ENCODE results near the gene EAF2.
"Not testable (repeated sequence)": the region's sequence is repeated elsewhere in the genome, so short reads cannot be mapped to it uniquely, and the experiment has no call there.

The EAF2 gene

GRCh38 chr3:121834671-121835464 lies at the start of gene EAF2, which contains the start of gene IQCB1:
Gene EAF2 (plus strand): TSS chr3:121835209. CDS start chr3:121835286, 77 bp downstream.
Gene IQCB1 (minus strand): TSS chr3:121835060. CDS start chr3:121828960, 6,100 bp downstream.
- peak; percentile 93 for DNase-seq

- no peak for DNase-seq
Observed at GRCh38 chr3:121786485-121786884, 48.5 kb upstream of the EAF2 start.

DNA sequence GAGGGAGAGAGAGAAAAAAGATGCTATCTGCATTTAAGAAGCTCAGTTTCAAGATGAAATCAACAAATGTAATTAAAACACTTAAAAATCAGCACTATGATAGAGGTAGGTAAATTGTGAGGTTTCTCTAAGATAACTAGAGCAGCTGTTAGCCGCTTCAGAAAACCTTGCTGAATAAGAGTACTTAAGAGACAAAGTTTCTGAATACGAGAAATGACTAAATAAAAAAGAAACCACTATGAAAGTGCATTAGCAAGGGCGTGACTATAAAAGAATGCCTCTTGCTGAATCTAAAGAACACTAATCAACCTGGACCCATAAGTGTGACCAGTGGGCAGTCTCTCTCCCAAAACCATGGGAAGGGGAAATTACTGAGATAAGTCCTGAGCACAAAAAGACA lies 41.9 kb upstream of the EAF2 start:
- no peak for DNase-seq

- DNase-seq: no peak
Observed at GRCh38 chr3:121794264-121794983, 40.6 kb upstream of the EAF2 start.

DNA sequence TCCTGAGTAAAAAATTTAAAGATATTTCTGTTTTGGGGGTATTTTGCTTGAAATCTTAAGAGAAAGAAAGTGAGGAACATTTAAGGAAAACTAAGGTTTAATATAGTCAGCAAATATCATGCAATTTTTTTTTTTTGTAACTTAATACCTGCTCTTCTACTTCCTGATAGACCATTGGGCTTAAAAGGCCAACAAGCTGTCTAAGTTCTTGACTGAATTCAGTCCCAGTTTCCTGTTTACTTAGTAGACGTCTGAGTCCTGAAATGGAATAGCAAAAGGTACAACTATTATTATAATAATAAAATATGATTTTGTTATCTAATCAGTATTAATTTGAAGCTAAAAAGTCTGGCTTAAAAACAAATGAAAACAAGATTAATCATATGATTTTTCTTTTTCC lies 38.0 kb upstream of the EAF2 start:
- no peak for DNase-seq

DNA sequence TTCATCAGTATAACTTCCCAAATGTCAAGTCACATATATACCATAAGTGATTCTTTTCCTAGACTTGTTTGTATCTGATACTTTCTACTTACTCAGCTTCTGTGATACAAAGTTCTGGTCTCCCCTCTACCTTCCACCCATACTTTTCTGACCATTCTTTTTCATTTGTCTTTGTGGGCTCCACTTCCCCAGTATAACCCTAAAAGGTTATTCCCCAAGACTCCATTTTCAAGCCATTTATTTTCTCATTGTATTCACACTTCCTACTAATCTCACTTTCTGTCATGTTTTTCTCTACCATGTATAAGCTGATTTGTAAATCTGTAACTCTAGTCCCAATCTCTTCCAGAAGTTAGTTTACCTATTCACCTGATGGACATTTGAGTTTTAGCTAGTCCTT lies 34.1 kb upstream of the EAF2 start:
- DNase-seq: no peak

- DNase-seq: no peak
Observed at GRCh38 chr3:121803771-121804320, 31.2 kb upstream of the EAF2 start.

DNA sequence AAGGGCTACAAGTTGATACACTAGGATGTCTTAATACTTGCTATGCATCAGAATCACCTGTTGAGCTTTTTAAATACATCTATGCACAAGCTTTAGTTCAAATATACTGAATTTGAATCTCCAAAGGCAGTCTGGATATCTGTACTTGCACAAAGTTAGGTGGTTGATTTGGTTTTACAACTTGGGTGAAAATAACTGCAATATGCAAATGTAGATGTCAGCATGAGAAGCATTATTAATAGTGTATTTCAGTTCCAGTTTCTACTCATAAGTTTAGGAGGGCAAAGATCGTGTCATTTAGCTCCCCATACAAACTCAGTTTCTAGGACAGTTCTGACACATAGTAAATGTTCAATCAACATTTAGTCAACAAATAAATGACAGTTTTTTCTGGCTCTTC lies 25.8 kb upstream of the EAF2 start:
- DNase-seq: no peak

DNA sequence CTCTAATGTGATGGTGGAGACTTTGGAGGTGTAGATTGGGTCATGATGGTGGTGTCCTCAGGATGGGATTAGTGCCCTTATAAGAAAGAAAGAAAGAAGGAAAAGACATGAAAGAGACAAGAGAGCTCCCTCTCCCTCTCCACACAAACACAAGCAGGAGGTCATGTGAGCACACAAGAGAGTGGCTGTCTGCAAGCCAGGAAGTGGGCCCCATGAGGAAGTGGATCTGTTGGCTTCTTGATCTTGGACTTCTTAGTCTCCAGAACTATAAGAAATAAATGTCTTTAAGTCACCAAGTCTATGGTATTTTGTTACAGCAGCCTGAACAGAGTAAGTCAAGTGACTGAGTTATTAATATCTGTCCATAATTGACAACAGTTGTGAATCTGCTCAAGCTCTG lies 17.3 kb upstream of the EAF2 start:
- DNase-seq: no peak

DNA sequence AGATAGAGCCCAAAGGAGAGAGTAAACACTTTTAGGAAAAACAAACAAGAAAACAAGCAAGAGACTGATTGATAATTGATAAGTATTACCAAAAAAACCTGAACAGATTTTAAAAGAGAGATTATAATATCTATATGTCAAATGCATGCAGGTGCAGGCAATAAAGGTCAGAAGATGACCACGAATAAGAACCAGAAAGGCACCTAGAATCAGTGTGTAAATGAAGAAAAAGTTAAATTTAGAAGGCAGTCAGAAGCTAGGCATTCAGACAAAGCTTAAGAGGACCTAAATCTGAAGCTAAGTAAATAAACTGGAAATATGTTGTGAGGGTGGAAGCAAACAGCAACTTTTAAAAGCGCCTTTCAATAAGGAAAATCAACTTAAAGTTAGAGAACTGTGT lies 16.4 kb upstream of the EAF2 start:
- DNase-seq: no peak

GRCh38 chr3:121819236-121819635 lies 15.8 kb upstream of the EAF2 start:
- DNase-seq: no peak

GRCh38 chr3:121821421-121822199 lies 13.4 kb upstream of the EAF2 start:
- DNase-seq: no peak

- no peak for DNase-seq
Observed at GRCh38 chr3:121822973-121823372, 12.0 kb upstream of the EAF2 start.

DNA sequence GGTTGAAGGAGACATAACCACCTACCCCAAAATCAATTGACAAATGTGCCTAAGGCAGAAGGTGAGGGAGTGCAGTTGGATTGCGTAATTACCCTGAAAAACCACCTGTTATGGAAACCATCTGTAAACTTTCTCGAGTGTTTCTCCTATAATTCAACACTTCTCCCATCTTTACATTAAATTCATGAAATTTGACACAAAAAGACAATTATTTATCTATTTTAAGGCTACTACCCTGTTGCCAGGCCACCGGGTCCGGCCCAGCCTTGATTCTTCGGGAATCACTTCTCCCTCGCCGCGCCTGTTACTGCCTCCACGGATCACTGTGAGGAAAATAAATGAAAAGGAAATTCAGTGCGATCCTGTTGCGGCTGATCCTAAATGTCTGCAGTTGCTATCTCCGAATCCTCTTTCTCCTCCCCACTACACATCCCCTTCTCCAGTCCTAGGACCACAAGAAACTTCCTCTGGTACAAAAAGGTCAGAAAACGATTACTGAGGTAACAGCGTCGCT lies 795 bp upstream of the EAF2 start:
- no peak for DNase-seq

DNA sequence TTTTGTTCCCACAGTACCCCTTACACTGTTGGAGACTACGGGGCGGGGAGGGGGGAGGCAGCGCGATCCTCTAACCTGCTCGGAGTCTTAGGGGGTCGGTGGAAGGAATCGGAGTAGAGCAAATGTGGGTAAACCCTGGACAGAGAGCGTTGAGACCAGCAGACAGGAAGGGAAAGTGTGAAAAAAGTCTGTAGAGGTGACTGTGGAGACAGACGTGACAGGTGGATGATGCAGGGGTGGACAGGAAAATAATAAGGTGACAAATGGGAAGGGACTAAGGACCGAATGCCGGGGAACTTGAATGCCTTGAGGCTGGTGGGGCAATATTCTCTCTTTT lies 424 bp downstream of the EAF2 start:
- DNase-seq: no peak

DNA sequence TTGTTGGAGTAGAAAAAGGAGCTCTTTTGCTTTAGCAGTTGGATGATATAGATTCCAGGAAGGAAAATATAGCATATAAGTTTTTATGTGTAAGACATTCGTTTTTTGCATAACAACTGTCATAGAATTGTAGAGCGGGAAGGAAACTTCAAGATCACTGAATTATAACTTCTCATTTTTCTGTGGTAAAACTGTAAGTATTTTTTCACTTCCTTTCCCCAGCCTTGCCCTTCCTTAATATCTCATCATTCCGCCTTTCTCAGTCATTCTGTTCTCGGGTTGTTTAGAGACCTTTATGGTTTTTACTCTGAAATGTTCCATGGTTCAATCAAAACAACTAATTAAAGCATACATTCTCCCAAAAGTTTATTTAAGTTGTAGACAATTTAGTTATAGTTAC lies 1.1 kb downstream of the EAF2 start:
- no peak for DNase-seq

- no peak for DNase-seq
Observed at GRCh38 chr3:121836481-121836880, 1.5 kb downstream of the EAF2 start.

GRCh38 chr3:121839962-121840361 lies 5.0 kb downstream of the EAF2 start:
- no peak for DNase-seq

DNA sequence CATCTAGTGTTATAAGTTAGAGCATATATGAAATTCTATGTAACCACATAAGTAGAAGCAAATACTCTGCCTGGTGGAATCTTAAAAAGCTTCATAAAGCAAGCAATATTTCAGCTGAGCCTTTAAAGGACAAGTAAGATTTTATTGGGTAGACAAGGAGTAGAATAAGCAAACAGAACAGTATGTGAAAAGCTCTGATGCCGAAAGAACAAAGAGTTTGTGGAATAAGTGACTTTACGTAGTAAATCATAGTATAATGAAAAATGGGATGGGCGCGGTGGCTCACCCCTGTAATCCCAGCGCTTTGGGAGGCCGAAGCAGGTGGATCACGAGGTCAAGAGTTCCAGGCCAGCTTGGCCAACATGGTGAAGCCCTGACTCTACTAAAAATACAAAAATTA lies 9.9 kb downstream of the EAF2 start:
- DNase-seq: no peak

DNA sequence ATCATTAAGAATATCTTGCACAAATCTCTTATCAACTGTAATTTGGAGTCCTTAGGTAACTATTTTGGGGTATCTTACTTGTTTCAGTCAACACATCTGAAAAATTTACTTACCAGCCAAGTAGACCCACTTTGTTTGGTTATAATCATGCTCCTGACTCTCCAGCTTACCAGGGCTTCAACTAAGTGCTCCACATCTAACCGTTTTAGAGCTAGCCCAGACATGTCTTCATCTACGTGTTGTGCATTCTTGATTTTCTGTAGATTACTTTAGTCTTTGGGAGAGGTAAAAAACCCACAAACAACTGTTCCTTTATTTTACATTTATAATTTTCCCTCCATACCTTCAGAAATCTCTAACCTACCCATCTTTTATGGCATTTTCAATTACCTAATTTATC lies 17.2 kb downstream of the EAF2 start:
- DNase-seq: no peak

DNA sequence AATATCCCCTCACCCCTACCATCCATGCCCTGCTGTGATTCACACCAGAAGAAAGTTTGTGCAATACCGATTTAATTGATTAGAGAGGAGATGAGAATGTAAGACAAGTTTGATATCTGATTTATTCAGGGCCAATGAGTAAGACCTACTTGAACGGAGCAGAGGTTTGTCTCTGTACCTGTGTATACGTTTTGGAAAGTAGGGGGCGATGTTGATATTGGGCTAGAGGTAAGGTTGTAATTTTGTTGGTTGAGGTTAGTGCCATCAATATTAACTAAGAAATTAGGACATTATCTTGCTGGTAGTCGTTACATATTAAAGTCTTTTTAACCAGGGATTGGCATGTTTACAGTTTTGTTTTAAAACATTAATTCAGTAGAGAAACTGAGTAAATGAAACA lies 20.5 kb downstream of the EAF2 start:
- DNase-seq: no peak

DNA sequence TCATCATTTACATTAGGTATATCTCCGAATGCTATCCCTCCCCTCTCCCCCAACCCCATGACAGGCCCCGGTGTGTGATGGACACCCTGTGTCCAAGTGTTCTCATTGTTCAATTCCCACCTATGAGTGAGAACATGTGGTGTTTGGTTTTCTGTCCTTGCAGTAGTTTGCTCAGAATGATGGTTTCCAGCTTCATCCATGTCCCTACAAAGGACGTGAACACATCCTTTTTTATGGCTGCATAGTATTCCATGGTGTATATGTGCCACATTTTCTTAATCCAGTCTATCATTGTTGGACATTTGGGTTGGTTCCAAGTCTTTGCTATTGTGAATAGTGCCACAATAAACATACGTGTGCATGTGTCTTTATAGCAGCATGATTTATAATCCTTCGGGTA lies 22.8 kb downstream of the EAF2 start:
- DNase-seq: not testable (repeated sequence)

DNA sequence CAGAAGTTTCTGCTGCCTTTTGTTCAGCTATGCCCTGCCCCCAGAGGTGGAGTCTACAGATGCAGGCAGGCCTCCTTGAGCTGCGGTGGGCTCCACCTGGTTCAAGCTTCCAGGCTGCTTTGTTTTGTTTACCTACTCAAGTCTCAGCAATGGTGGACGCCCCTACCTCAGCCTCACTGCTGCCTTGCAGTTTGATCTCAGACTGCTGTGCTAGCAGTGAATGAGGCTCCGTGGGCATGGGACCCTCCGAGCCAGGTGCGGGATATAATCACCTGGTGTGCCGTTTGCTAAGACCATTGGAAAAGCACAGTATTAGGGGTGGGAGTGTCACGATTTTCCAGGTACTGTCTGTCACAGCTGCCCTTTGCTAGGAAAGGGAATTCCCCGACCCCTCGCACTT lies 28.2 kb downstream of the EAF2 start:
- not testable (repeated sequence) for DNase-seq

Data from activated CD4-positive, alpha-beta T cell treated with anti-CD3 and anti-CD28 coated beads, Interleukin-2, amount 50 U/mL, for 4 hours (primary cell).